NCI-H2227 treated with DMSO at 0.1 percent for 48 hours (cell line): ENCODE results near the gene ZFYVE19.

Source experiments
- DNase-seq: peaks from one replicate; lab custom pipeline; 2025; lab: John Stamatoyannopoulos, UW

Gene ZFYVE19, protein sequence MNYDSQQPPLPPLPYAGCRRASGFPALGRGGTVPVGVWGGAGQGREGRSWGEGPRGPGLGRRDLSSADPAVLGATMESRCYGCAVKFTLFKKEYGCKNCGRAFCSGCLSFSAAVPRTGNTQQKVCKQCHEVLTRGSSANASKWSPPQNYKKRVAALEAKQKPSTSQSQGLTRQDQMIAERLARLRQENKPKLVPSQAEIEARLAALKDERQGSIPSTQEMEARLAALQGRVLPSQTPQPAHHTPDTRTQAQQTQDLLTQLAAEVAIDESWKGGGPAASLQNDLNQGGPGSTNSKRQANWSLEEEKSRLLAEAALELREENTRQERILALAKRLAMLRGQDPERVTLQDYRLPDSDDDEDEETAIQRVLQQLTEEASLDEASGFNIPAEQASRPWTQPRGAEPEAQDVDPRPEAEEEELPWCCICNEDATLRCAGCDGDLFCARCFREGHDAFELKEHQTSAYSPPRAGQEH

DNA sequence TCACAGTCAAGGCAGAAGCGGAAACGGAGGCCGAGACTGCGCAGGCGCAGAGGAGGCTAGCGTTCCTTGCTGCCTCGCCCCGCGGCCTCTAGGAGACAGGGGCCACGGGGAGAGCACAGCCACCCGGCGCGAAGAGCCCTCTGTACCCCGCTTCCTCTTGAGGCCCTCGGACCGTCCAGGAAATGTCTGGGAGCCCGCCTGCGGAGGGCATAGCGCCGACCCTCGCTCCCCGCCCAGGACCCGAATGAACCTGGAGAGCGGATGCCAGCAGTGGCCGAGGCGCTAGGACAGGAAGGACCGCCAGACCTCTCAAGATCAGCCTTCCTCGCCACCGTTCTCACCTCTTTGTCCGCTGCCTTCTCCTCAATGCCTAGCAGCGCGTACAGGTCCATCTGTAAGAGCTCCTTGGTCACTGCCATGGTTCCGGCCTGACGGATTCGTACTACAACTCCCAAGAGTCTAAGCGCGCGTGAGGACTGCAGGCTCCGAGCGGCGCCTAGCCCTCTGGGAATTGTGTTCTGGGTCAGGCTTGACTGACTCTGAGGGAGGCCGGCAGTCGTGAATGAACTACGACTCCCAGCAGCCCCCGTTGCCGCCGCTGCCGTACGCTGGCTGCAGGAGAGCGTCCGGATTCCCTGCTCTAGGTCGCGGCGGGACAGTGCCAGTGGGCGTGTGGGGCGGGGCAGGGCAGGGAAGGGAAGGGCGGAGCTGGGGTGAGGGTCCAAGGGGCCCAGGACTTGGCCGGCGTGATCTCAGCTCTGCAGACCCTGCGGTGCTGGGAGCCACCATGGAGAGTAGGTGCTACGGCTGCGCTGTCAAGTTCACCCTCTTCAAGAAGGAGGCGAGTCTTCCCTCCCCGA is at the start of gene ZFYVE19, which contains the start of gene DNAJC17:
Gene ZFYVE19 (plus strand): TSS at position 62 of the 860 bp plus-strand sequence. CDS start 501 bp downstream, at position 563.
Gene DNAJC17 (minus strand): TSS at position 446 of the 860 bp plus-strand sequence. CDS start 27 bp downstream, at position 419.
- peak; percentile 92 for DNase-seq

DNA sequence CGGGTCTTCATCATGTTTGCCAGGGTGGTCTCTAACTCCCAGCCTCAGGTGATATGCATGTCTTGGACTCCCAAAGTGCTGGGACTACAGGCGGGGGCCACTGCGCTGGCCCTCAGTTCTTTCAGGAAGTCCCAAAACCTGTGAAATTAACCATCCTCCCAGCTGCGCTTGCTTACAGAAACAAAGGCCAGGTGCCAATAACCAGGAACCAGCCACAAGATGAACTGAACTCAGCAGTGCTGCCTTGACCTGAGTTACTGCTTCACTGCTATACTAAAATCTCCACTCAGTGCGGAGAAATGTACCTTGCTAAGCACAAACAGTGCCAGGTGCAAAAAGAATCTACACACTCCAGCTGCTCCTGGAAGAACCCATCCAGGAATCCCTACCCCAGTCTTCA is 46.9 kb upstream of the ZFYVE19 start:
- no peak for DNase-seq

DNA sequence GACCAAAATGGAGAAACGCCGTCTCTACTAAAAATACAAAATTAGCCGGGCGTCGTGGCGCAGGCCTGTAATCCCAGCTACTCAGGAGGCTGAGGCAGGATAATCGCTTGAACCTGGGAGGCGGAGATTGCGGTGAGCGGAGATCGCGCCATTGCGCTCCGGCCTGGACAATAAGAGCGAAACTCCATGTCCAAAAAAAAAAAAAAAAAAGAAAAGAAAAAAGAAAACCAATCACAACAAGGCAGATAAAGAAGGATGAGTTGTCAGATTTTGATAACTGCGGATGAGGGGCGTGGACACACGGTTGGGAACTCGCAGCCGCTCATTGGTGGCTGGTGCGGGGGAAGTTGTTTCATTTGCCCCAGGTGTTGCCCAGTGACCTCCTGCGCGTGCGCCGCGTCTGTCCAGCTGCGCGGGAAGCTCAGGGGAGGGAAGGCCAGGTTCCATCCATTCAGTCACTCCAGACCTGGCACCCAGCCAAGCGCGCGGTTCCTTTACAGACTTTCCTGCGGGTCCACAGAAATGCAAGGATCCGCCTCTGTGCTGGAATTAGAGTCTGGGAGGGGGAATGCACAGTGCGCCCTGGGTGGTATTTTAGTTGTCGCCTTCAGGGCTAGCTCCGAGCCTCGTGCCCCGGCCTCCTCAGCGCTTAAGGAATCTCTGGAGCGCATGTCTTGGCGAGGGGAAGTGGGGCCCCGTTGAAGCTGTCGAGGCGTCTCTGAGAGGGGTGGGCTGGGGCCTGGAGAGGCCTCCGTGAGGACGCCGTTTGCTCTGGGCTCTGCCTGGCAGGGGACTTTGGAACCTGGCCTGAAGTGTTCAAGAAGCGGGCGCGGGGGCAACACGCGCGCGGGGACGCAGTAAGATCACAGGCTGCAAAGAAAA is 43.7 kb upstream of the ZFYVE19 start:
- no peak for DNase-seq

DNA sequence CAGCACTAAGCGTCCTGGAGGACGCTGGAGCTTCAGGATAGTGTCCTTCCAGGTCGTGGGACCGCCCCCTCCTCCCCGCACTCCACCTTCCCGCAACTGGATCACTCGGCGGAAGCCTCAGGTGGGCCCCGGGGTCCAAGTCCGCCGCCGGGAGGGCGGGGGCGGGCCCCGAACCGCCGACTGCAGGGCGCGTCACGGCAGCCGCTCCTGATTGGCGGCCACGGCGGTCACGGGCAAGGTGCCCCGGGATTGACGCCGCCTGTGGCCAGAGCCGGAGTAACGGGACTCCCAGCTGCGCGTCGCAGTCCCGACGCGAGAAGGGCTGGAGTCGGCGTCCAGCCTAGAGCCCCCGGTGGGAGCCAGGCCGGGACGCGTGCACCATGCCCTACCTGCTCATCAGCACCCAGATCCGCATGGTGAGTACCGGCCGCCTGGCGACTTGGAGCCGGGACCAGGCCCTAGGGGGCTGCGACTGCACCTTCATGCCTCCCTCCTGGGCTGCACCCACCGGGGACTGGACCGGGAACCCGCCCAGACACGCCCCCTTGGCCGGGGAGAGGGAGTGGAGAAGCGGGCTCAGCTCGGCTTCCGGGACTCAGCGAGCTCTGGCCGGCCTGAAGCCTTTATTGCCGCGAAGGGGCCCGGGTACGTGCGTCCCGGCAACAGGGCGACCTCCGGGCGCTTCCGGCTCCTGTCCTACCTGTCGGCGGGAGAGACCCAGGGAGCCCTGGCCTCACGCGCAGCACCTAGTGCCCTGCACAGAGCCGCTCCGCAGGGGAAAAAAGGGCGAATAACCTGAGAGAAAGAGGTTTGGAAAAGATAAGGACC is 42.9 kb upstream of the ZFYVE19 start, which contains the start of gene GCHFR:
Gene GCHFR (plus strand): TSS at position 268 of the 828 bp plus-strand sequence. CDS start 113 bp downstream, at position 381.
- DNase-seq, result no peak

DNA sequence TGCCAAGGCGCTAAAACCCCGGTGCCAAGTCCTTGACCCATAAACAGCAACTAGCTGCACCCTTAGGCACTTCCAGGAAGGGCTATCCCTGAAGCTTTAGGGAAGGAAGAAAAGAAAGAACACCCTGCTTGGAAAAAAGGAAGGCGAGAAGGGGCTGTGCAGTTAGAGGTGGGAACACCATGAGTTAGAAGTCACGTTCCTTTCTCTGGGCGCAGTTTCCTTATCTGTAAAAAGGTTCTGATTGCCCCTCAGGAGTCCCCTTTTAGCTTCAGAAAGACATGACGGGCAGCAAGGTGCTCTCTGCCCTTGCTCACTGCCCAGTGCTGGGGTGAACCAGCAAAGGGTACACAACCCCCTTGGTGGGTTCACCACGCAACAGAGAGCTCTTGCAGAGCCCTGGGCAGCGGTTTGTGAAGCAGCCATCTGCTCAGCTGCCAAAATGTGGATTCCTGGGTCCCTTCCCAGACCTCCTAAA is 42.2 kb upstream of the ZFYVE19 start:
- no peak for DNase-seq

DNA sequence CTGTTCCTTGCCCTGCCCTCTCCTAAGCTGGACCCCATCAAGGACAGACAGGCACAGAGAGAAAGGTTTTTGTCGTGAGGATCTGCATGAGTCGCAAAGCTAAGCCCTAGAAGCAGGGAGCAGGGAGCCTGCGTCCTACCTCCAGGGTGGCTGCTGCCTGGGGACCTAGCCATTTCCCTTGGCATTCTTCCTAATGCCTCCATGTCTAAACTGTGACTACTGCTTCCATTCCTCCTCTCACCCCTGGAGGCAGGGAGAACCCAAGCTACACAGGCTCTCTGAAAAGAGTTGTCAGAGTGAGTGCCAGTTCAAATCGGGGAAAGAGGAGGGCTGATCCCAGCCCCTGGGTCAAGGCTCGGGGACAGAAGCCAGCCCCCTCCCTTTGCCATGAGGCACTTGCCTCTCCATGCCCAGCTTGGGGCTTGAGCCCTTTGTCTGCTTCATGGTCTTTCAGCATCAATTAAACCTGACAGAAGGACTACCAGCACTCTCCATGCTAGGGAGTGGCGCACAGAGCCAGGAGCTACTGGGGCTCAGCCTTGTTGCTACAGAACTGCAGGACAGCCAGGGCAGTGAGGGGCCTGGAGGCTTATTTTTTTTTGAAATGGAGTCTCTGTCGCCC is 40.6 kb upstream of the ZFYVE19 start:
- DNase-seq, result no peak

DNA sequence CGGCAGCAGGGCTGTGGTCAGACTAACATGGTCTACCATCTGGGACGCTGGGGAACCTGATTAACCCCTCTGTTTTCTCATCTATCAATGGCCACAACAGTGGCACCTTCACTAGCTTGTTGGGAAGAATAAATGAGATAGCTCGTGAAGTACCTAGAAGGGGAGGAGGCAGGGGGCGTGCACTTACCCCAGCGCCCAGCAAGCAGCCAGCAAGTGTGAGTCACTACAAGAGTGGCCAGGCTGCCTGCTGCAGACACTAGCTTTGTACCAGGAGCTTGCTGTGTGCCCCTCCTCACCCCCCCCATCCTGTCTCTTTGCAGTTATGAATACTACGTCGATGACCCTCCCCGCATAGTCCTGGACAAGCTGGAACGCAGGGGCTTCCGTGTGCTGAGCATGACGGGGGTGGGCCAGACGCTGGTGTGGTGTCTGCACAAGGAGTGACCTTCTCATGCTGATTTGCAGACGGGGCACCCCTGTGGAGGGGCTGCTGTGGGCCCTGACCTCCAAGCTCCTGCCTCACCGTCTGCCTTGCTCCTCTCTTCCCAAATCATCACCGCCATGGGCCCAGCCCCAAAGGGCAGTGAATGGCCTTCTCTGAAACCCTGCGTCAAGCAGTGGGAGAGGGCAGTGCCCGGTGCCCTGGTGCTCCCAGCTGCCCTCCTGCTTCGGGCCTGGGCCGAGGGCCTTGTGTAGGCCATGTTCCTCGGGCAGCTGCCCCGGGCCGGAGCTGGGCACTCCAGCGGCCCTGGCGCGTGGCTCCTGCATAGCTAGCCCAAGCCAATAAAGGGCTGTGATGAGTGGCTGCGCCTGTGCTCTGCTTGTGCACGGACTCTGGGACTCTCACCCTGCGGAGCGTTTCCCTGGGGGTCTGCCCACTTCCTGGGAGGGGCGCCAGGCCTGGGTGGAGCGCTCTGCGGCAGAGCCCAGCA is 39.7 kb upstream of the ZFYVE19 start:
- DNase-seq, result peak; percentile 29

DNA sequence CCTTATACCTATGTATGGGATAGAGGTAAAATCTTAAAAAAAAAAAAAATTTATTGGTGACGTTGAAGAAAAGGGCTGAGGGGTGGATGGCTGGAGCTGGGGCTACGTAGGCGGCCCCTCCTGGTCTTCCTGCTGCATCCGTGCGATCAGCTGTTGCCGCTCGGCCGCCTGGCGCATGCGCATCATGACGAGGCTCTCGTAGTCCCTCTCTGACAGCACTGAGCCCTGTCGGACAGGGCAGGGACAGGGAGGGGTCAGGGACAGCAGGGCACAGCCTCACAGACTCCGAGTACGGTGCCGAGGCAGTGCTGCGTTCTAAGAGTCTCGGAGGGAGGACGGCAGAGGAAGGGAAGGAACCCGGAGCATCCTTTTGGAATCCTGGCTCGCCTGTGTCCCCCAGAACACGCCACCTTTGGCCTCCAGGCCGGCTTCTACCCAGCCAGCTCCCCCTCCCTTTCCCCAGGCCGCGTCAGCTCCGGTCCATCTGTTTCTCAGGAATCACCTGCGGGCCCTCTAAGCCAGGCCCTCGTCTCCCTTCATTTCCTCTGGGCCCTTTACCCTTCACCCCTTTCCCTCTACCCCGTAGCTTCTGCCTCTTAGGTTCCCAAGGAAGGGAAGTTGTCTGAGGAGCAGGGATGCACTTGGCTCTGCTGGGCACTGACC is 38.9 kb upstream of the ZFYVE19 start:
- no peak for DNase-seq

DNA sequence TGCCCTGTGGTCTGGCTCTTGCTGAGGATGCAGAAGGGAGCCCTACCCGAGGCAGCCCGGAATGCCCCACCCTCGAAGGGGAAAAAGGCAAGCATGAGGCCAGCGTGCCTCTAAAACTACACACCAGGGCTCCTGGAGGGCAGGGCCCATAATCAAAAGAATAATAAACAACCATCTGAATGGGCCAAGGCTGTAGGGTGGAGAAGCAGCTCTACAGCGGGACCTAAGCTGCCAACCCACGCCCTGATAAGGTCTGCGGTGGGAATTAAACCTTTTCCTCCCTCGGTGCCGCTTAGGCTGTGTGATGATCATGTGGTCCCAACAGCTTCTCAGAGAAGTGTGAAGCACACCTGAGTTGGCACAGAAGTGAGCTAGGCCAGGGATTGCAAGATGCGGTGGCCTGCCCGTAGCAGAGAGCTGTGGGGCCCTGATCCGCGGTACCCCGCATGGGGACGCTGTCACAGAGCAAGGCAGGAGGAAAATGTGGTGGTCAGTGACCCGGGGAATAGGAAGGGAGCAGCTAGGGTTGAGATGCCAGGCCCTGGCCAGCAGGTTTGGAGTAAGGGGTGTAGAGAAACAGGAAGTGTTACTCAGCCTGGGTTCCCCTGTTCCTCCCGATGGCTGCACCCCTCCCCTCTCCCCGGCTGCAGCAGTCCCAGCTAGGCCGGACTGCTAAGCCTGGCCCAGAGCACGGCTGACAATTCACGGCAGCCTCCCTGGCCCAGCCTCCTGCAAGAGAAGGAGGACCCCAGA is 38.2 kb upstream of the ZFYVE19 start:
- no peak for DNase-seq

DNA sequence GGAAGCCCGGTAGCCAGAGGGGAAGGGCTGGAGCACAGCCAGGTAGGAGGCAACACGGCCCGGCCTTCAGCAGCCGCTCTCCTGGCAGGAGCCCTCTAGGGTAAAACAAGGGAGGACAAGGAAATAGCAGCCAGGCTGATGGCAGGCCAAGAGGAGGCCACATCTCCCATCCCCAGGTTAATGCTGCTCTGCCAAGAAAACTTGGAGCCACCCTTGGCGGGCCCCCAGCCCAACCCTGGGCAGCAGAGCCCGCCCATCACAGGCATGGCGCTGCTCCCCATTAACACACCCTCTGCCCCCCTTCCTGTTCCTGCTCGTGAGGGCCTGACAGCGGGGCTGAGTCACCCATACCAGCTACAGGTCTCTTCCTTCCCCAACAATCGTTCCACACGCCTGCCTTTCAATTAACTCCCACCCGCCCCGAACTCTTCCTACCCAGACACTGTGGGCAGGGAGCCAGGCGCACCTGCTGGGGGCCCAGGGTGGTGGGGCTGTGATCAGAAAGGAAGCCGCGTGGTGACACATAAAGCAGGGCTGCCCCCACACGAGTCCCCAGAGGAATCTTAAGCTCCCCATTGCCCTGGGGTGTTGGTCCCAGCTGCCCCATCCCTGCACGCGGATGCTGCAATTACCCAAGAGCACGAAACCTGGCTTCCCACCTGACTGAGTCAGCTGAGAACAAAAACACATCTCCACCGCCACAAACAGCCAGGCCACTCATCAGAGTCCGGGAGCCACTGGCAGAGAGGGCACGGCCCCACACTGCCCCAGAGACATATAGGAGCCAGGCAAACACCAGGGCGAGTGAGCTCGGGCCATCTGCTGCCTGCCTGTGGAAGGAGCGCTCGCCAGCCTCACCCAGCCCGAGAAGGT is 37.4 kb upstream of the ZFYVE19 start, which contains the start of gene C15orf62:
Gene C15orf62 (plus strand): TSS at position 707 of the 873 bp plus-strand sequence. CDS start 516 bp downstream, outside the sequence.
- peak; percentile 22 for DNase-seq

DNA sequence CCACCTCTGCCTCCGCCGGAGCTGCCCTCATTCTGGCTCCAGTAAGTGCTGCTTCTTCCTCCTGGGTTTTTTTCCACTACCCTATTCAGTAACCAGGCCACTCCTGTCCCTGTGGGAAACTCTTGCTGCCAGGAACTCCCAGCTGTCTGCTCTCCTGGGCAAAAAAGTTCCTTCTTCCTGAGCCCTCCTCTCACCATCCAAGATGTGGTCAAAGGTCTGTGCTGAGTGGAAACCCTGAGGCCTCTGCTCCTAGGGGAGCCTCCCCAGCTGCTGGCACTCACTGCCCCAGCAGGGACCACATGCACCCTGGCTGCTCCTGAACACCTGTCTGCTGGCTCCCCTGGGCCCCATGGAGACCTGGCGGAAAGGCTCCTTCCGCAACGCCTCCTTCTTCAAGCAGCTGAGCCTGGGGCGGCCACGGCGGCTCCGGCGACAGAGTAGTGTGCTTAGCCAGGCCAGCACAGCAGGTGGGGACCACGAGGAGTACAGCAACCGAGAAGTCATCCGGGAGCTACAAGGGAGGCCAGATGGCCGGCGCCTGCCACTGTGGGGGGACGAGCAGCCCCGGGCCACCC is 36.7 kb upstream of the ZFYVE19 start:
- peak; percentile 20 for DNase-seq

DNA sequence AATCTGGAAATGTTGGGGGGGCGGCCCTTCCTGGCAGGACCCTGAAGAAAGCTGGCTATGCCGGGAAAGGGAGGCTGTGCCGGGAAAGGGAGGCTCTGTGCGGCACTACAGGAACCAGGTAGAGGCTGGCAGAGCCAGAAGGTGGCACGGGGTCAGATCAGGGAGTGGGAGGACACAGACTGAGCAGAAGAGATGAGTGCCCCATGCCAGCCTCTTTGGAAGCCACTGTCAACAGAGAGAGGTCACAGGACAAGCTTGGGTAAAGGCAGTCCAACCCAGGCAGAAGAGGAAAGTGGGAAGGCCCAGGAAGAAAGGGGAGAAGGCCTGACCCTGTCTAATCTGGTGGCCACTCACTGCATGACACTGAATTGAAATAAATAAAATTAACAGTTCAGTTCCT is 35.6 kb upstream of the ZFYVE19 start:
- no peak for DNase-seq

DNA sequence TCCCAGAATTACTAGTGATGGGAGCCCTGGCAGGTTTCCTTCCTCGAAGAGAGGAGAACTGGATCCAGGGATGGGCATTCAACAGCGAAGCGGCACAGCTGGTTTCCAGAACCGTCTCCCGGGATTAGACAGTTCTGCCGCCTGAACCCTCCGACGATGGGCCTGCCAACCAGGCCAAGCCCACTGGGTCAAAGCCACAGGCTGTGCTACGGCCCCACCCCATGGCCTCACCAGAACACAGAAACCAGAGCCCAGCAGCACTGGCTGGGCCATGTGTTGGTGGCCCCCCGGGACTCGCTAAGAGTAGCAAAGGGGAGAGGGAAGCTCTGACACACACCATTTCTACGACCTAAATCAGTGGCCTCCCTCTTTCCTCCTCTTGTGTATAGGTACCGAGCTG is 34.9 kb upstream of the ZFYVE19 start:
- DNase-seq, result no peak

DNA sequence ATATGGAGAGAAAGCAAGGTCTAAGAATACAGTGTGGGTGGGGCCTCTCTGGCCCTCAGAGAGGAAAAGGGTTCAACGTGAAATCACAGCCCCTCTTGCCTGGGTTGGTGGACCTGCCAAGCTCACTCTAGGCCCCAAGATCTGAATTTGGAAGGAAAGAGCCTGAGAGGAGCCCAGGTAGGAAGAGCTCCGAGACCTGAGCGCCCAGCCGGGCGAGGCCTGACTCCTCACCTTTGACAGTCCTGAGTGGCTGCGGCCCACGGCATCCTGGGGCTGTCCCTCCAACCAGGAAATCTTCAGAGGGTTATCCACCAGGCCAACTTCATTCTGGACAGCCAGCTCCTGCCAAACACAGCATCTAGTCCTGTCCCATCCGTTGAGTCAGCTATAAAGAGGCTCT is 33.4 kb upstream of the ZFYVE19 start:
- DNase-seq, result no peak

DNA sequence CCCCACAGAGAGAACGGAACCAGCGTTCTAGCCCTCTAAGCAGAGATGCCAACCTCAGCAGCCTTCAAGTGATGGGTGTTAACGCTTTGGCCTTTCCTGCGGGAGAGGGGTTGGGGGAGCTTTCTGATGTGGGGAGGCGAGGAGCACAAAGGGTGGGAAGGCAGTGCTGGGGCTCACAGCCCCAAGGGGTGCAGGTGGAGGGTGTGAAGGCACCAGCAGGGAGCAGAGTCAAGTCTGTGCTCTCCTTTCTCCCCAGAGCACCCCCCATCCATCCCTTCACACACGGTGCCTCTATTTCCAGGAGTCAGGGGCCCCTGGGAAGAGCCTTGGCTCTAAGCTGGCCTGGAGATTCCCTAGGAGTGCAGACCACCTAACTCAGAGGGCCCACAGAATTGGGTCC is 33.0 kb upstream of the ZFYVE19 start:
- DNase-seq, result no peak

DNA sequence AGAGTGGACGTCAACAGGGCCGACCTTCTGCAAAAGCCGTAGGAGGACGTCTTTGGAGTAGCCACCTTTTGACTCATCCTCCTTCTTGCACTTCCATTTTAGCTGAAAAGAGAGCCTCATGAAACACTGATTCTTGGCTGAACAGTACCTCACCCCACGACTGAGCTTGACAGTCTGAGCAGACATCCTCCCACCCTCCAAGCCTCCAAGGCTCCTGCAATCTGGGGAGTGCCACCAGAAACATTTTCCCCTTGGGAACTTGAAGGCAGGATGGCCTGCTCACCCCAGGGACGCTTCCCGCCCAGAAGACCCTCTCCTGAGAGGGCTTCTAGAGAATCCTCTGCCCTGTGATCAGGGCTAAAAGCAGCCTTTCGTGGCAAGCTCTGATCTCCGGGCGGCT is 31.9 kb upstream of the ZFYVE19 start:
- no peak for DNase-seq
